Measurements from ENCODE around the gene GPATCH2.

GRCh38 chr1:217449370-217449769, 181.5 kb downstream of the GPATCH2 start:
- TF ChIP-seq CTCF (IDR thresholded peaks at IDR 0.05) (no peak), POLR2A (IDR thresholded peaks at IDR 0.05) (no peak)
